HL-60 (cell line): ENCODE data around the gene SEPTIN12.

Experiments used
- DNase-seq, 2 experiments: peaks; one replicate each; pipeline ENCODE4 v3.0.0-alpha.2; 2010 to 2020; ENCODE audit warnings: low read depth in 1 of 2, low spot score in 1 of 2
- H3K27ac ChIP-seq: fragments of 250-450 bp; sonication (Bioruptor Pico); replicated peaks from 2 replicates; pipeline ENCODE4 v1.5.1; 2020; ENCODE audit warnings: mild to moderate bottlenecking, moderate library complexity
- H3K27me3 ChIP-seq: fragments of 250-450 bp; sonication (Bioruptor Pico); 2 replicates; pipeline ENCODE4 v1.5.1; 2021; ENCODE audit warnings: mild to moderate bottlenecking, moderate library complexity; ENCODE audit not compliant: insufficient read depth, poor library complexity, severe bottlenecking
- H3K4me3 ChIP-seq: replicated peaks from 2 replicates; pipeline ENCODE4 v1.5.1; 2011; ENCODE audit warnings: mild to moderate bottlenecking, control low read depth, low read length; ENCODE audit not compliant: insufficient read depth
- CTCF ChIP-seq: IDR thresholded peaks from one replicate; pipeline ENCODE4 v1.5.1; 2011; ENCODE audit warnings: low read length, control low read depth, inconsistent platforms; ENCODE audit not compliant: insufficient read depth
- GABPA ChIP-seq: IDR thresholded peaks from 2 replicates; pipeline ENCODE4 v1.6.1; 2012; ENCODE audit warnings: low read depth
- POLR2AphosphoS5 ChIP-seq: IDR thresholded peaks from 2 replicates; pipeline ENCODE4 v1.6.1; 2012; ENCODE audit warnings: low read depth
- REST ChIP-seq: IDR thresholded peaks from 2 replicates; pipeline ENCODE4 v1.6.1; 2012; ENCODE audit warnings: low read depth; ENCODE audit not compliant: insufficient replicate concordance
- SPI1 ChIP-seq: IDR thresholded peaks from 2 replicates; pipeline ENCODE4 v1.6.1; 2012; ENCODE audit warnings: low read depth, mild to moderate bottlenecking, borderline replicate concordance

The SEPTIN12 gene

GRCh38 chr16:4765511-4766474 lies 22.4 kb downstream of the SEPTIN12 start:
- Histone ChIP-seq H3K27me3 (no peaks in the 10 kb centered on the region), H3K27ac (peak overlapping the region; percentile 88), H3K4me3 (peak overlapping the region; percentile 96)
- TF ChIP-seq SPI1 (no peak), GABPA (no peak), CTCF (no peak)
- no peak for DNase-seq

DNA sequence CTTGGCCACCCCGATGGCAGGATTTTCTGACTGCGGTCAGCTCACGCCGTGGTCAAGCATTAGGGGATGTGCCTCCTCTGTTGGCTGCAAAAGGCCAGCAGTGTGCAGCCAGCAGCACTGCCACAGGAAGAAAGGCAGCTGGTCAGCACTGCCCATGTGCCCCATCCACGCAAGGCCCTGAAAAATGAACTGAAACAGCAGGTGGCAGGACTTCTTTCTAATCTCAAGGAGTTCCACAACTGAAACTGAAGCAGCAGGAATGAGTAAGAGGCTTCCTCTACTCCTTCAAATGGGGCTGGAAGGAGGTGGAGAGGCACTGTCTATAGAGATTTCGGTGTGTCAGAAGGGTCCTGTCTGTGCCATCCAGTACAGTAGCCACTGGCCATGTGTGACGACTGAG lies 24.4 kb downstream of the SEPTIN12 start:
- no peak for DNase-seq
- Histone ChIP-seq H3K4me3 (no peak overlapping the region), H3K27me3 (no peaks in the 10 kb centered on the region), H3K27ac (no peak overlapping the region)
- TF ChIP-seq SPI1 (no peak), REST (no peak), CTCF (no peak), POLR2AphosphoS5 (no peak), GABPA (no peak)

DNA sequence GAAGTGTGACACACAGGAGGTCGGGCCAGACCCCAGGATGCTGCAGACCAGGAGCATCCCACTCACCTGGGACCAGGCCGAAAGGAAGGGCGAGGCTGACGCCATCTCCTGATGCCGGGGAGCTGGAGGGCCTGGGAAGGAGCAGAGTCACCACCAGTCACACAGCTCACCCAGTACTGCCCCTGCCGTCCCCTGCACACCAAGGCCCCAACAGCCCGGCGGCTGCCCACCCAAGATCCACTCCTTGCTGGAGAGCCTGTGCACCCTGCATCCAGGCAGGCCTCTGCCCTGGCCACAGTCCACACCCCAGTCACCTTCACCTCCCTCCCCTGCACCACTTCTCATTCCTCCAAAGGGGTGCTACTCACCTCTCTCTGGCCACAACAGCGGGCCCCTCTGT lies 25.9 kb downstream of the SEPTIN12 start:
- no peak for TF ChIP-seq REST
- no peak for TF ChIP-seq SPI1
- no peak for TF ChIP-seq CTCF
- no peak for TF ChIP-seq GABPA
- TF ChIP-seq POLR2AphosphoS5, result no peak
- Histone ChIP-seq H3K27me3 (no peaks in the 10 kb centered on the region), H3K4me3 (no peak overlapping the region), H3K27ac (no peak overlapping the region)
- no peak for DNase-seq
